Uterus (tissue), 2 donors: ENCODE measurements around the gene RHBG.

Source experiments
- POLR2A ChIP-seq, 2 donors: fragments of 450-650 bp; IDR thresholded peaks; one replicate each; pipeline ENCODE4 v1.6.1; 2016; ENCODE audit warnings: antibody characterized with exemption in 2 of 2, mild to moderate bottlenecking in 1 of 2, moderate library complexity in 1 of 2
- TF ChIP-seq, protein P1 (sequence below), 4 experiments: fragments of 200-600 bp in 2 of 4; fragments of 450-650 bp in 2 of 4; sonication (generic) in 2 of 4; IDR thresholded peaks; one replicate each; pipeline ENCODE4 v1.5.1; 2016 to 2019; ENCODE audit warnings: antibody characterized with exemption in 4 of 4, mild to moderate bottlenecking in 2 of 4, moderate library complexity in 1 of 4

DNA sequence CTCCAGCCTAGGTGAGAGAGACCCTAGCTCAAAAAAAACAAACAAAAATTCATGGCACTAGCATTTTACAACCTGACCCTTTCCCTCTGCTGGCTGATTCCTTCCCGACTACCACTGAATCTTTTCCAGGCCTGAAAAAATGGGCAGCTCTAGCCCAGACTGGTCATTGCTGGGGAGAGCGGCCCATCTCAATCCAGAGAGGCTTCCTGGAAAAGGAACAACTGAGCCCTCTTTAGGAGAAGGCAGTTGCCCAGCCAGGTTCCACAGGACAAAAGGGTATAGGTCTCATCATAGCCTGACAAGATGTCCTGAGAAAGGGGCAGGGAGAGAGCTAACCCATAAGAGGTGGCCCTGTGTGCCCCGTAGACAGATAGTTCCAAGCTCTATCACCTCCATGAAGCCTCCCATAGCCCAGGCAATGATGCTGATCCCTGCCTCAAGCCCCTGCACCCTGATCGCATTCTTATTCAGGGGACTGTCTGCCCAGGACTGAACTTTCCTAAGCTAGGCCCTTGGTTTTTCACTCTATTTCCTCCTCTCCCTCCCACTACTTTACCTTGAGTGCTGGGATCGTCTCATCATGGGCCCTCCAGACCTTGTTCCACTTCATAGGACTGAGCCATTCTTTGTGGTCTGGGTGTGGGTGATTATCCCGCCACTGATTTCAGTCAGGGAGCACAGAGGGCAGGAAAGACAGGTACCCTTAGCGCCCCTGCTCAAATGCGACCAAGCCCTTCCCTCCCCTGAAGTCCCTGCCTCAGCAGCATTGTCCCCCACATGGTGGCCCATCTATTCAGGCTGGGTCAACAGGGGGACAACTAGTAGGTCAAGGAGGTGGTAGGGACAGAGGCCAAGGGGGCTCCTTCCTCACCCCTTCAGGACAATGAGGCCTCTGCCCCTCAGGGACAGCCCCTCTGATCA lies 18.2 kb downstream of the RHBG start:
- TF ChIP-seq, protein P1, sequence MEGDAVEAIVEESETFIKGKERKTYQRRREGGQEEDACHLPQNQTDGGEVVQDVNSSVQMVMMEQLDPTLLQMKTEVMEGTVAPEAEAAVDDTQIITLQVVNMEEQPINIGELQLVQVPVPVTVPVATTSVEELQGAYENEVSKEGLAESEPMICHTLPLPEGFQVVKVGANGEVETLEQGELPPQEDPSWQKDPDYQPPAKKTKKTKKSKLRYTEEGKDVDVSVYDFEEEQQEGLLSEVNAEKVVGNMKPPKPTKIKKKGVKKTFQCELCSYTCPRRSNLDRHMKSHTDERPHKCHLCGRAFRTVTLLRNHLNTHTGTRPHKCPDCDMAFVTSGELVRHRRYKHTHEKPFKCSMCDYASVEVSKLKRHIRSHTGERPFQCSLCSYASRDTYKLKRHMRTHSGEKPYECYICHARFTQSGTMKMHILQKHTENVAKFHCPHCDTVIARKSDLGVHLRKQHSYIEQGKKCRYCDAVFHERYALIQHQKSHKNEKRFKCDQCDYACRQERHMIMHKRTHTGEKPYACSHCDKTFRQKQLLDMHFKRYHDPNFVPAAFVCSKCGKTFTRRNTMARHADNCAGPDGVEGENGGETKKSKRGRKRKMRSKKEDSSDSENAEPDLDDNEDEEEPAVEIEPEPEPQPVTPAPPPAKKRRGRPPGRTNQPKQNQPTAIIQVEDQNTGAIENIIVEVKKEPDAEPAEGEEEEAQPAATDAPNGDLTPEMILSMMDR (IDR thresholded peaks at IDR 0.05) = no peak
- TF ChIP-seq POLR2A (IDR thresholded peaks at IDR 0.05) = no peak
